ENCODE measurements around the gene GPAM. TPM values are rescaled to one million over a fixed set of nuclear protein-coding genes. Genes with fewer than 3 reads are reported as not detected.

The GPAM gene
- total and polyA plus RNA-seq, 12 donors: 10.7 to 36.6 (median 20.6) TPM

DNA sequence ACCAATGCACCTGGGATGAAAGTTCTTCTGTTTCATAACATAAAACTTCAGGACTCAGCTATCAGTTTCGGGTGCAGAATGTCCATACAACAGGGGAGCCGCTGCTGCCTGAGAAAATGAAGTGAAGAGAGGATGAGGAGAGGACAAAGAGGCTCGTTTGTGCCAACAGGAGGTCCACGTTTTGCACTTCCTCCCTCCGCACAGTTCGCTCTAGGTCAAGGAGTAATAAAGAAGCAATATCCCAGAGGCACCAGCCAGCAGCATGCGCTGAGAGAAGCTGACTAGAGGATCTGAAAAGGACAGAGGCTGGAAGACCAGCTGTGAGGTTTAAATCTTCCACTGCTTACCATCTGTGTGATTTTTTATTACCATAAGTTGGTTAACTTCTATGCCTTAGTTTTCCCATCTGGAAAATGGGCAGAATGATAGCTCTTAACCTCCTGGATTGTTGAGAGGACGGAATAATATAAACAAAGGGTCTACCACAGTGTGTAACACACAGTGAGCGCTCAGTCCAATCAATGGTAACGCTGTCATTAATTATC, 709 bp downstream of the GPAM start:
- ATAC-seq (peak in 1 of 8 donors; percentile 14), DNase-seq (no peak)
- Histone ChIP-seq H3K36me3 (peaks cover 0 to 40% (median 0%) of the 10 kb centered on the region in 9 donors), H3K9me3 (peaks cover 0 to 9% (median 0%) of the 10 kb centered on the region in 11 donors), H3K27me3 (no peaks in the 10 kb centered on the region), H3K4me3 (peak overlapping the region; percentile 73 to 100 (median 88)), H3K4me1 (peaks cover 4 to 33% (median 19%) of the 10 kb centered on the region in 9 donors), H3K27ac (peak overlapping the region in 9 of 10 donors; percentile 70 to 85 (median 78))
- intact Hi-C loops (cut with DNase I): loop anchor here in 8 of 10 donors (2.0 to 10.0 kb wide), 7 partner anchors 114 to 264 kb away; partner anchors contain the start of genes VTI1A (in 1 of the 8) and ZDHHC6 (in 1 of the 8)
- TF ChIP-seq, protein P1, sequence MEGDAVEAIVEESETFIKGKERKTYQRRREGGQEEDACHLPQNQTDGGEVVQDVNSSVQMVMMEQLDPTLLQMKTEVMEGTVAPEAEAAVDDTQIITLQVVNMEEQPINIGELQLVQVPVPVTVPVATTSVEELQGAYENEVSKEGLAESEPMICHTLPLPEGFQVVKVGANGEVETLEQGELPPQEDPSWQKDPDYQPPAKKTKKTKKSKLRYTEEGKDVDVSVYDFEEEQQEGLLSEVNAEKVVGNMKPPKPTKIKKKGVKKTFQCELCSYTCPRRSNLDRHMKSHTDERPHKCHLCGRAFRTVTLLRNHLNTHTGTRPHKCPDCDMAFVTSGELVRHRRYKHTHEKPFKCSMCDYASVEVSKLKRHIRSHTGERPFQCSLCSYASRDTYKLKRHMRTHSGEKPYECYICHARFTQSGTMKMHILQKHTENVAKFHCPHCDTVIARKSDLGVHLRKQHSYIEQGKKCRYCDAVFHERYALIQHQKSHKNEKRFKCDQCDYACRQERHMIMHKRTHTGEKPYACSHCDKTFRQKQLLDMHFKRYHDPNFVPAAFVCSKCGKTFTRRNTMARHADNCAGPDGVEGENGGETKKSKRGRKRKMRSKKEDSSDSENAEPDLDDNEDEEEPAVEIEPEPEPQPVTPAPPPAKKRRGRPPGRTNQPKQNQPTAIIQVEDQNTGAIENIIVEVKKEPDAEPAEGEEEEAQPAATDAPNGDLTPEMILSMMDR (IDR thresholded peaks at IDR 0.05): no peak
- WGBS, 2 donors: 28 to 29% methylated on average over 10 of the region's 10 CpGs

DNA sequence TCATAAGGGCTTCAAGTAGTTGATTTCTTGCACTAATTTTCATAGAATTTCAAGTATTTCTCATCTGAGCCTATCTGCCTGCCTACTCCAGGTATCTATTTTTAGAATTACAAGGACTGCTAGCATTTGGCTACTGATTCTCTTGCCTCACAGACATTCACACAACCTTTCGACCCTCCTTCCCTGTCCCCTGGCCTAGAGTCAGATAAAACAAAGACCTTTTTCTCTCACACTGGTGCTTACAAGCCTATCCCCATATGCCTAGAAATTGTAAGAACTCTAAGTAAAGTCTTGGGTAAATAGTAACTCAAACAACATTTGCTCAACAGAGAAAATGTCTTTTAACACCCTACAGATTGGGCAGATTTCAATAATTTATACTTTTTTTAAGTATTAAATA, 6.3 kb downstream of the GPAM start:
- Histone ChIP-seq H3K27ac (peak overlapping the region in 7 of 10 donors; percentile 20 to 73 (median 56)), H3K4me1 (peaks cover 0 to 26% (median 8%) of the 10 kb centered on the region in 9 donors), H3K9me3 (no peaks in the 10 kb centered on the region), H3K36me3 (peaks cover 0 to 96% (median 28%) of the 10 kb centered on the region in 9 donors), H3K27me3 (no peaks in the 10 kb centered on the region), H3K4me3 (no peak overlapping the region)
- TF ChIP-seq, protein P1 (IDR thresholded peaks at IDR 0.05): no peak
- ATAC-seq (peak; percentile 38 to 87 (median 75)), DNase-seq (no peak)
- 19 to 40% methylated on average over 1 of the region's 1 CpG for WGBS, 2 donors
- intact Hi-C loops (cut with DNase I): loop anchor here in 5 of 10 donors (5.0 to 10.0 kb wide), 4 partner anchors 128 to 258 kb away; no protein-coding TSS in a partner anchor

GRCh38 chr10:112176543-112176942, 7.0 kb downstream of the GPAM start:
- TF ChIP-seq, protein P1 (IDR thresholded peaks at IDR 0.05): no peak
- H3K4me3 ChIP-seq: no peak overlapping the region
- no peaks in the 10 kb centered on the region for H3K9me3 ChIP-seq
- intact Hi-C loops (cut with DNase I): loop anchor here in 5 of 10 donors (5.0 to 10.0 kb wide), 4 partner anchors 128 to 258 kb away; no protein-coding TSS in a partner anchor
- peak overlapping the region in 6 of 10 donors; percentile 20 to 73 (median 60) for H3K27ac ChIP-seq
- H3K27me3 ChIP-seq: no peaks in the 10 kb centered on the region
- ATAC-seq (no peak), DNase-seq (no peak)
- peaks cover 0 to 20% (median 5%) of the 10 kb centered on the region in 9 donors for H3K4me1 ChIP-seq
- 78 to 82% methylated on average over 3 of the region's 3 CpGs for WGBS, 2 donors
- H3K36me3 ChIP-seq: peaks cover 0 to 100% (median 35%) of the 10 kb centered on the region in 9 donors

- 95 to 98% methylated on average over 8 of the region's 8 CpGs for WGBS, 2 donors
- no peak for DNase-seq
- Histone ChIP-seq H3K27me3 (no peaks in the 10 kb centered on the region), H3K4me3 (no peak overlapping the region), H3K4me1 (peaks cover 0 to 20% (median 4%) of the 10 kb centered on the region in 9 donors), H3K9me3 (no peaks in the 10 kb centered on the region), H3K27ac (no peak overlapping the region), H3K36me3 (peaks cover 0 to 100% (median 42%) of the 10 kb centered on the region in 9 donors)
- no peak for ATAC-seq
- TF ChIP-seq, protein P1 (IDR thresholded peaks at IDR 0.05): no peak
- intact Hi-C loops (cut with DNase I): loop anchor here in 5 of 10 donors (5.0 to 10.0 kb wide), 4 partner anchors 129 to 259 kb away; no protein-coding TSS in a partner anchor
Observed at GRCh38 chr10:112175409-112175808, 8.2 kb downstream of the GPAM start.
